ENCODE measurements around the gene EPB41L4B. TPM values are rescaled to one million over a fixed set of nuclear protein-coding genes. Genes with fewer than 3 reads are reported as not detected.

EPB41L4B gene
- total and polyA plus RNA-seq, 2 of the 13 experiments (the other 11 are each of a cell fraction or from before 2014, with no cell fraction given), result 17.6 to 22.1 TPM

DNA sequence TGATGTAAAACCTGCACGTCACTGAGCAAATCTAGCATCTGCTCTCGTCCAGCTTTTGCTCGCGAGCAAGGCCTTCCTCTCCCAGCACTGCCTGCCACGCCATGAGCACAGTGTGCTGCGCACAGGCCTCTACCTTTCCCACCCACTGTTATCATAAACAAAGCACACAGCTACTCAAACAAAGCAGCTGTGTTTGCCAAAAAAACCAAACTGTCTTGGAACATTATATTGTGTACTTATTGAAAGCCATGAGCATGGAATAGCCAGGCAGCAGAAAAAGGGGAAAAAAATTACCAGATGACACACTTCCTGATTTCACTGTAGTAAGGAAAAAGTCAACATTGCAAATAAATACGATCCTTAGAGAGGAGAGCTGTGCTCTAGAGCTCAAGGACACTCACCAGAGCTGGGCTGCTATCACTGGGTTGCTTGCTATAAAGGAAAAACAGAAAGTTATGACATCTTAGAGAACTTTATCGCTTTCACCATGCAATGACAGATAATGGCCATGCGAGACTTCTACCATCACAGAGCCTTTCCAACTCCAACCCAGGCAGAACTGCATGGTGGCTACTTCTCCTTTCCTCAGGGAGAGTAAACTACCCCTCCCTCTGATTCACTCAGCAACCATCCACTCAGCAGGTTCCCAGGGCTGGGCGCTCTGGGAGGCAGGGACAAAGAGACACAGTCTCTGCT is 69.6 kb downstream of the EPB41L4B start (continued):
- TF ChIP-seq, protein P1, sequence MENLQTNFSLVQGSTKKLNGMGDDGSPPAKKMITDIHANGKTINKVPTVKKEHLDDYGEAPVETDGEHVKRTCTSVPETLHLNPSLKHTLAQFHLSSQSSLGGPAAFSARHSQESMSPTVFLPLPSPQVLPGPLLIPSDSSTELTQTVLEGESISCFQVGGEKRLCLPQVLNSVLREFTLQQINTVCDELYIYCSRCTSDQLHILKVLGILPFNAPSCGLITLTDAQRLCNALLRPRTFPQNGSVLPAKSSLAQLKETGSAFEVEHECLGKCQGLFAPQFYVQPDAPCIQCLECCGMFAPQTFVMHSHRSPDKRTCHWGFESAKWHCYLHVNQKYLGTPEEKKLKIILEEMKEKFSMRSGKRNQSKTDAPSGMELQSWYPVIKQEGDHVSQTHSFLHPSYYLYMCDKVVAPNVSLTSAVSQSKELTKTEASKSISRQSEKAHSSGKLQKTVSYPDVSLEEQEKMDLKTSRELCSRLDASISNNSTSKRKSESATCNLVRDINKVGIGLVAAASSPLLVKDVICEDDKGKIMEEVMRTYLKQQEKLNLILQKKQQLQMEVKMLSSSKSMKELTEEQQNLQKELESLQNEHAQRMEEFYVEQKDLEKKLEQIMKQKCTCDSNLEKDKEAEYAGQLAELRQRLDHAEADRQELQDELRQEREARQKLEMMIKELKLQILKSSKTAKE (CRISPR knock-in tag; IDR thresholded peaks at IDR 0.05; ENCODE audit: borderline replicate concordance), result peak; percentile 65; the same call in 1 of the 2 replicates
- TF ChIP-seq MTA3 (CRISPR knock-in tag; IDR thresholded peaks at IDR 0.05) (no peak), NFIC (IDR thresholded peaks at IDR 0.05; ENCODE audit: low read length) (peak; percentile 74; the same call in 1 of the 2 replicates), REXO4 (CRISPR knock-in tag; IDR thresholded peaks at IDR 0.05; ENCODE audit: borderline replicate concordance) (no peak), ZNF775 (CRISPR knock-in tag; IDR thresholded peaks at IDR 0.05; ENCODE audit: borderline replicate concordance) (no peak), ZNF543 (CRISPR knock-in tag; IDR thresholded peaks at IDR 0.05) (no peak), ZNF629 (CRISPR knock-in tag; conservative IDR thresholded peaks at IDR 0.05) (no peak), ZNF780A (CRISPR knock-in tag; IDR thresholded peaks at IDR 0.05) (no peak), ZSCAN22 (CRISPR knock-in tag; IDR thresholded peaks at IDR 0.05) (no peak), RXRA (CRISPR knock-in tag; IDR thresholded peaks at IDR 0.05) (peak; percentile 14; the same call in 1 of the 2 replicates), ZNF430 (CRISPR knock-in tag; IDR thresholded peaks at IDR 0.05) (no peak), ZNF337 (CRISPR knock-in tag; IDR thresholded peaks at IDR 0.05; ENCODE audit: borderline replicate concordance, low read depth) (no peak), ZNF335 (CRISPR knock-in tag; IDR thresholded peaks at IDR 0.05) (0 out of 2 replicates have a peak, but pooled peaks have one; percentile 66), SAP130 (CRISPR knock-in tag; IDR thresholded peaks at IDR 0.05; ENCODE audit: low read depth) (peak; percentile 95), MAZ (IDR thresholded peaks at IDR 0.05; ENCODE audit: borderline replicate concordance, low read depth, low read length) (no peak), MAZ (CRISPR knock-in tag; IDR thresholded peaks at IDR 0.05; ENCODE audit: low read depth) (no peak), KDM5B (CRISPR knock-in tag; IDR thresholded peaks at IDR 0.05; ENCODE audit: borderline replicate concordance) (no peak), U2AF1 (optimal IDR thresholded peaks at IDR 0.05; ENCODE audit: low read depth, low read length) (no peak), ZKSCAN1 (IDR thresholded peaks at IDR 0.05; ENCODE audit: low read length) (no peak), ZSCAN12 (CRISPR knock-in tag; IDR thresholded peaks at IDR 0.05) (no peak), ZNF264 (CRISPR knock-in tag; IDR thresholded peaks at IDR 0.05) (peak; percentile 57; the same call in 1 of the 2 replicates), CC2D1A (CRISPR knock-in tag; IDR thresholded peaks at IDR 0.05) (no peak), GABPA (IDR thresholded peaks at IDR 0.05; ENCODE audit: low read depth, low read length) (no peak), GABPA (CRISPR knock-in tag; IDR thresholded peaks at IDR 0.05; ENCODE audit: low read depth) (peak; percentile 27; the same call in 1 of the 2 replicates), ATF1 (CRISPR knock-in tag; IDR thresholded peaks at IDR 0.05) (peak; percentile 85)
- TF ChIP-seq, protein P2, sequence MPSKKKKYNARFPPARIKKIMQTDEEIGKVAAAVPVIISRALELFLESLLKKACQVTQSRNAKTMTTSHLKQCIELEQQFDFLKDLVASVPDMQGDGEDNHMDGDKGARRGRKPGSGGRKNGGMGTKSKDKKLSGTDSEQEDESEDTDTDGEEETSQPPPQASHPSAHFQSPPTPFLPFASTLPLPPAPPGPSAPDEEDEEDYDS (CRISPR knock-in tag; IDR thresholded peaks at IDR 0.05), result 0 out of 2 replicates have a peak, but pooled peaks have one; percentile 24
- TF ChIP-seq, protein P3, sequence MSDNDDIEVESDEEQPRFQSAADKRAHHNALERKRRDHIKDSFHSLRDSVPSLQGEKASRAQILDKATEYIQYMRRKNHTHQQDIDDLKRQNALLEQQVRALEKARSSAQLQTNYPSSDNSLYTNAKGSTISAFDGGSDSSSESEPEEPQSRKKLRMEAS (IDR thresholded peaks at IDR 0.05), result peak; percentile 88
- TF ChIP-seq, protein P4, sequence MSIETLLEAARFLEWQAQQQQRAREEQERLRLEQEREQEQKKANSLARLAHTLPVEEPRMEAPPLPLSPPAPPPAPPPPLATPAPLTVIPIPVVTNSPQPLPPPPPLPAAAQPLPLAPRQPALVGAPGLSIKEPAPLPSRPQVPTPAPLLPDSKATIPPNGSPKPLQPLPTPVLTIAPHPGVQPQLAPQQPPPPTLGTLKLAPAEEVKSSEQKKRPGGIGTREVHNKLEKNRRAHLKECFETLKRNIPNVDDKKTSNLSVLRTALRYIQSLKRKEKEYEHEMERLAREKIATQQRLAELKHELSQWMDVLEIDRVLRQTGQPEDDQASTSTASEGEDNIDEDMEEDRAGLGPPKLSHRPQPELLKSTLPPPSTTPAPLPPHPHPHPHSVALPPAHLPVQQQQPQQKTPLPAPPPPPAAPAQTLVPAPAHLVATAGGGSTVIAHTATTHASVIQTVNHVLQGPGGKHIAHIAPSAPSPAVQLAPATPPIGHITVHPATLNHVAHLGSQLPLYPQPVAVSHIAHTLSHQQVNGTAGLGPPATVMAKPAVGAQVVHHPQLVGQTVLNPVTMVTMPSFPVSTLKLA (IDR thresholded peaks at IDR 0.05), result 0 out of 2 replicates have a peak, but pooled peaks have one; percentile 54

All from HepG2 (cell line).